GM21367 (cell line): Measurements from ENCODE around the gene CHST7.
"Not testable (repeated sequence)": the region's sequence is repeated elsewhere in the genome, so short reads cannot be mapped to it uniquely, and the experiment has no call there.

Experiments
- ATAC-seq: cut with Tn5 transposase; IDR thresholded peaks from one replicate; pipeline ENCODE4 v1.9.1; 2021; ENCODE audit not compliant: unreplicated experiment

Gene CHST7, protein sequence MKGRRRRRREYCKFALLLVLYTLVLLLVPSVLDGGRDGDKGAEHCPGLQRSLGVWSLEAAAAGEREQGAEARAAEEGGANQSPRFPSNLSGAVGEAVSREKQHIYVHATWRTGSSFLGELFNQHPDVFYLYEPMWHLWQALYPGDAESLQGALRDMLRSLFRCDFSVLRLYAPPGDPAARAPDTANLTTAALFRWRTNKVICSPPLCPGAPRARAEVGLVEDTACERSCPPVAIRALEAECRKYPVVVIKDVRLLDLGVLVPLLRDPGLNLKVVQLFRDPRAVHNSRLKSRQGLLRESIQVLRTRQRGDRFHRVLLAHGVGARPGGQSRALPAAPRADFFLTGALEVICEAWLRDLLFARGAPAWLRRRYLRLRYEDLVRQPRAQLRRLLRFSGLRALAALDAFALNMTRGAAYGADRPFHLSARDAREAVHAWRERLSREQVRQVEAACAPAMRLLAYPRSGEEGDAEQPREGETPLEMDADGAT

DNA sequence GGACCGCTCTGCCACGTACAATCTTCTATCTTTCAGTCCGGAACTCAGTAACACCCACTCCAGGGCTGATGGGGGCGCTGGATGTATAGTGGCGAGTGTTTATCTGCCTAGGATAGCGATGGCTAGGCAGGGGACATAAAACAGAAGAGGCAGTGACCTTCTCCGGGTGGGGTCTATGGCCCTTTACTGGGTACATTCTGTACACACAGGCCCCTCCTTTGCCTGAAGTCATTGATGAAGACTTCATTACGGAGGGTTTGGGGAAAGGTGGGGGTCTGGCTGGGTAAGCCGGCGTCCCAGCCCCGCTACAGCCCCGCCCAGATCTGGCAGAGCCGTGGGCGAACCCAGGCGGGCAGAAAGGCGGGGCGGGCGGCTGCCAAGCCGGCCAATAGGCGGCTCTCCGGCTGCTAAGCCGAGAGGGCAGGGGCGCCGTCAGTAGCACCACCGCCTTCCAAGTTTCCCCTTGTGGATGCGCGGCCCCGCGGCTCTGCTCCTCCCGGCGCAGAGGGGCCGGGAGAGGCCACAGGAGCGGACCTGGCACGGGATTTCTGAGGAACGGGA, at the start of gene CHST7:
TSS of gene CHST7 (plus strand) at position 435 of the 561 bp plus-strand sequence. CDS start 167 bp downstream, outside the sequence.
- ATAC-seq, result peak; percentile 34

DNA sequence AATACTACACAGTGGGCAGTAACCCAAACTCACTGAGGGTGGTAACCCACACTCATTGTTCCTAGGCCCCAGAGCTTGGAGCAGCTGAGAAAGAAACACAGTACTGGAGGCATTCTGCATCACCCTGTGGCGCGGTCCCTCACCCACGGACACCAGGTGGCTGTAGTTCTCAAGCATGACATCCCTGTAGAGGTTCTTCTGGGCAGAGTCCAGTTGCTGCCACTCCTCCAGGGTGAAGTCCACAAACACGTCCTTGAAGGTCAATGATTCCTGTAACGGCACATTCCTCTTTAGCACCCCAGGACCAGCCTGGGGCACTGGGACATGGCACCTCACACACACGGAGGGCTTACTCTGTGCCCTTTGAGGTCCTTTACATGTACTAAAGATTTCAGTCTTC, 44.9 kb upstream of the CHST7 start:
- not testable (repeated sequence) for ATAC-seq

DNA sequence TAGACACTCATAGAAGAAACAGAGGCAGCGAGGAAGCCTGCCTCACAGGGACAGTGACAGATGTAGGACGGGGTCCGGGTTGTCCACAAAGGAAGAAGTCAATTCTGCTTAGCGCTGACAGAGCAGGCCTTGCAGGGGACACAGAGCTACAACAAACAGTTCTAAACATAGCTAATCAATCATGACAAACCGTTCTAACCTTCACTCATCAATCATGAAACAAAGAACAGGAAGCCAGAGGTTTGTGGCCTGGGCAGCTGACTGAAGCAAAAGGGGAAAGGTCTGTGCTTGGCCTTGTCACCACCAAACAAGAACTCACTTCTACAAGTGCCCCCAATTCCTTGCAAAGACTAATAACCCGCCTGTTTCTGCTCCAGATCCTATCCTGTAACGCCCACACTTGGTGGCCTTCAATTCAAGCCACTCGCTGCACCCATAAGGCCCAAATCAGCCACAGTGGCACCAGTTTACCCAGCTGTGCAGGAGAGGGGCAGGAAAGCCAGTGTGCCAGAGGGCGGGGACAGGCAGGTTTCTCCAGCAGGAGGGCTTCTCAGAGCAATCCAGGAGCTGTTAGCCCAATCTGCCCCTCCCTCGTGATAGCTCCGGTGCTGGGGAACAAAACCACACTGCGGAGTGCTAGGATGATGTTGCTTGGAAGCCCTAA, 43.7 kb upstream of the CHST7 start:
- not testable (repeated sequence) for ATAC-seq

DNA sequence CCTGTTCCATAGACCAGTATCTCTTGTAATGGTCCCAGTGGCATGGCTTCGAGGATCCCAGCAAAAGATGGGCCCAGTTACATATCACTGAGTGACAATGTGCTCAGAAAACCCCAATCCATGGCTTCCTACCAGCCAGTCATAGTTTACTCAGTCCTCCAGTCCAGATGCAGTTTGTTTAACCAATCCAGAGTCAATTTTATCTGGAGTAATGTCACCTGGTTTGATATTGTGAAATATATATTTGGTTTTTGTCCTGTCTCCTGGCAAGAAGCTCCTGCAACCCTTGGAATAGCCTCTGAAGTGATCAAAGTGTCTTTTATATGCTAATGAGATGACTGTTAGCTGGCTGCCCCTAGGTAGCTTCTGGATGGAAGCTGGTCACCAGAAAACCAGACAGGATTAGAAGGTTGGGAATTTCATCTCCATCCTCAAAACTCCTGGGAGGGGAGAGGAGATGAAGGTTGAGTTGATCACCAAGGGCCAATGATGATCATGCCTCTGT, 43.1 kb upstream of the CHST7 start:
- ATAC-seq, result not testable (repeated sequence)

DNA sequence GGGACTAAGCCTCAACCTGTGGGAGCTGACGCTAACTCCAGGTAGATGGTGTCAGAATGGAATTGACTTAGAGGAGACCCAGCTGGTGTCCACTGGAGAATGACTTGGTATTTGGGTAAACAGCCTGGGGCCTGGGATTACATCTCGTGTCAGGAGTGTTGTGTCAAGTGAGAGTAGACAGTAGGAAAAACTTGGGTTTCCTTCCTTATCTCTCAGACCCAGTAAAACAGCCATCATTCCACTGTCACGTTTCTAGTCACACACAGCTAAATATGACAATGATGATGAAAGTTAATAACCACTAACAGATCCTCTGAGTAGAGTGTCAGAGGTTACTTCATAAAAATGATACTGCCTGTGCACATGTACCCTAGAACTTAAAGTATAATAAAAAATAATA, 42.1 kb upstream of the CHST7 start:
- ATAC-seq, result no peak

DNA sequence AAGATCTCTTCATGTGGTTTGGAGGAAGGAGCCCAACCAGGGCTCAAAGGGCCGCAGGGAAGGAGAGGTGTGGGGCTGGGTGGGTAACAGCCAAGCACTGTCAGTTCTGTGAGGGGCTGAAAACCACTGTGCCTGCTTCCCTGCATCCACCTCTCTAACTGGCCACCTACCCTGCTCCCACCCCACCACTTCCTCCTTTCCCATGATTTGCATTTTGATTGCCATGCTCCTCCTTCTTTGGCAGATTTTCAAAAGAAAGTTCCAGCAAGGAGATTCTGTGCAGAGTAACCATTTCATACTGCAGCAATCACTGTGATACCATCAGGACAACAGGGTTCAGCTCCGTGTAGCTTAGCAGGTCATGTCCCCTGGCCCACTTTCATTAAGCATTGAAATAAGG, 30.1 kb upstream of the CHST7 start:
- ATAC-seq, result no peak

DNA sequence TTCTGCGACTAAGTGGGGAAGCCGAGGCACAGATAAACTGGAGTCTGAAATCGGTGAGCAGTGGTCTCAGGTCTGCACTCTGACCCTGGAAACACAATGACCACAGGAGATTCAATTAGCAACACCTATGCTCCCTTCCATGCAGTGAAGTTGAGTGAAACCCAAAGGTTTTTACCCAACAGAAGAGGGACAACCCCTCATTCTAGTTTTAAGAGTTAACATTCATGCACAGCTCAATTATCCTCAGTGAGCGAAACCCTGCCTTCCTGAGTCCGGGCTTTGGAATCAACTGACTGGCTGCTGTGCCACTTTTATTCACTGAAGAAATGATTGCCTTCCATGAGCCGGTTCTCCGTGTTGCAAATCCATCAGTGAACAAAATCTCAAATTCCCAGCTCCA, 29.0 kb upstream of the CHST7 start:
- ATAC-seq, result not testable (repeated sequence)

DNA sequence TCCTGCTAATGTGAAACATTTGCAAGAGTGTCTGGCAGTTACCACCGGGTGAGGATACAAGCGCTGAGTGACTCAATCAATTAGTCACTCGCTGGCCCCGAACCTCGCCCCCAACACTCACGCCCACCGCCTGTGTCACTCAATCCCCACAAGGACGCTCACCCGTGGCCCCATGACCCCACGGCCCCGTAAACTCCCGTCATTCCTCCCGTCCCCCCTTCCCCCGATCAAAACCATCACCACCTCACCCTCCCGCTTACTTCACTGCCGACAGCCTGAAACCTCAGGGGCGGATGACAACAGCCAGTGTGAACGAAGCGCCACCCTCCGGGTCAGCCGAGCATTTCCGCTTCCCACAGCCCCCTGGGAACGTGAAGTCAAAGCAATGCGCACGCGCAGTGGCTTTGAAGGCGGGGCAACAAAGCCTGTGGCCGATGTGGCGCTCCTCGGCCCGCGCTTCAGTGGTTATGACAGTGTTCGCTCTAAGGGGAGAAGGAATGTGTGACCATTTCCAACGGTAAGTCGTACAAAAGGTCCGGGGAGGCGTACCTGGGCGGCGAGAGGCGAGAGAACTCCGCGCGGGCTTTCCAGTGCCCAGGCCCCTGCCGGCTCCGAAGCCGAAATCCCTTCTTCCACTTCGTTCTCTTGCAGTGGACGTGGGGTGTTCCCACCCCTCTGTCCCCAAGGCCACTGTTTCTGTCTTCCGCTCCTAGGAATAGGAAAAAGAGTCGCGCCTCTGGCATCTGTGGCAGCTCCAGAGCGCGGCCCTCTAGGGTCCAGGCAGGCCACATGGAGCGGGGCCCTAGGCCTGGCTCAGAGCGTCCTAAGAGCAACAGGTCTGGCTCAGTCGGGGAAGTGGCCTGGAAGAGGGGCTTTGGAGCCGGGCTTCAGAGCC, 28.2 kb upstream of the CHST7 start, which contains the start of gene ZNF674:
TSS of gene ZNF674 (minus strand) at position 311 of the 895 bp plus-strand sequence. CDS start 3,334 bp downstream, outside the sequence.
- ATAC-seq, result peak; percentile 81

DNA sequence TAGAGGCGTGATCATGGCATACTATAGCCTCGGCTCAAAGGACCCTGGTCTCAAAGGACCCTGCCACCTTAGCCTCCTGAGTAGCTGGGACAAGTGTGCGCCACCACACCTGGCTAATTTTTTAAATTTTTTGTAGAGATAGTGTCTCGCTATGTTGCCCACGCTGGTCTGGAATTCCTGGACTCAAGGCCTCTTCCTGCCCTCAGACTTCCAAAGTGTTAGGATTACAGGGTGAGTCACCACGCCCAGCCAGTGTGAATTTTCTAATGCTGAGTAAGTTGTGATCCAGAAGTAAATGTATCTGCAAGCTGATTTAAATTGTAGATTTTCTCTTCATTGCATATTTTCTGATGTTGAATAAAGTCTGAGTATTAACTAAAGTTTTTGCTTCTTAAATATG, 25.7 kb upstream of the CHST7 start:
- ATAC-seq, result no peak

DNA sequence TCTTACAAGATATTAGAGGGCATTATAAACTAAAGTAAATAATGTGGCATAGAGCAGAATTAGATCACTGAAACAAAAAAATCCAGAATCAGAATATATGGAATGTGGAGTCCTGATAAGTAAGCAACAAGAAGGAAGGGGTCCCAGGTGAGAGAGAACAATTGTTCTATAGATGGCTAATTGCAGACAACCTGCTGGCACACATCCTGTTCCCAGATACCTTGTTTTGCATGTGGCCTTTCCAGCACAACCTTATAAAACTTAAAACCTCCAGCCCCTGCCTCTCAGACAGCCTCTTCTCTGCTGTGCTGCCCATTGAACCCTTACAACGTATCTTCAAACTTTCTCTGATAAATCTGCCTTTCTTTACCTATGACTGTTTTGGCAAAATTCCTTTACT, 23.7 kb upstream of the CHST7 start:
- no peak for ATAC-seq

DNA sequence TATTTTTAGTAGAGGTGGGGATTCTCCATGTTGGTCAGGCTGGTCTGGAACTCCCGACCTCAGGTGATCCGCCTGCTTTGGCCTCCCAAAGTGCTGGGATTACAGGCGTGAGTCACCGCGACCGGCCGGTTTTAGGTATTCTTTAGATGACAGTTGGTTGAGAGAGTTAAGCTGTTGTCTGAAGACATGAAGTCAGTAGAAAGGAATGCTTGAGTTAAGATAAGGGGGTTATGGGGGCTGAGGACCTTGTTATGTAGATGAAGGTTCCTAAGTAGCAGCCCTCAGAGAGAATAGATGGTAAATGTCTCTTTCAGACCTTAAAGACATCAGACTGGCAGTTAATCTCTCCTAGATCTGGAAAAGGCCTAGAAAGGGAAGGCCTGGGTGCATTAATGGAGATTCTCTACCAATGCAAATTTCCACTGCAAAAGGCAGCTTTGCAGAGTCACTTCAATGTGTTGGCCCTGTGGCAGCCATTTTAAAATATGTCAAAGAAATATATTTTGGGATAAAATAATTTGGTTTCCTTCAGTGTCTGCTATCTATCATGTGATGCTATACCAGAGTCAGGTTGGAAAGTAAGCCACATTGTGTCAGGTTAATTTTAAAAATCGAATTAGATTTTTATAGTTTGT, 22.0 kb upstream of the CHST7 start:
- no peak for ATAC-seq

DNA sequence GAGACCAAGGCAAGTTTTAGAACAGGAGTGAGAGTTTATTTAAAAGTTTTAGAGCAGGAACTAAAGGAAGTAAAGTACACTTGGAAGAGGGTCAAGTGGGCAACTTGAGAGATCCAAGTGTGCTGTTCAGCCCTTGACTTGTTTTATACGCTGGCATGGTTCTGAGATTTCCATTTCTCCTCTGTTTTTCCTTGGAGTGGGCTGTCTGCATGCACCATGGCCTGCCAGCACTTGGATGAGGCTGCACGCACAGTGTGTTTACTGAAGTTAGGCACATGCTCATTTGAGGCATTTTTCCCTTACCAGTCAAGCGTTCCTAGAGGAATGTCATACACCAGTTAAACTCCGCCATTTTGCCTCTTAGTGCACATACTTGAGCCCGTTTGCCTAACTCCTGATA, 19.6 kb upstream of the CHST7 start:
- ATAC-seq, result no peak

DNA sequence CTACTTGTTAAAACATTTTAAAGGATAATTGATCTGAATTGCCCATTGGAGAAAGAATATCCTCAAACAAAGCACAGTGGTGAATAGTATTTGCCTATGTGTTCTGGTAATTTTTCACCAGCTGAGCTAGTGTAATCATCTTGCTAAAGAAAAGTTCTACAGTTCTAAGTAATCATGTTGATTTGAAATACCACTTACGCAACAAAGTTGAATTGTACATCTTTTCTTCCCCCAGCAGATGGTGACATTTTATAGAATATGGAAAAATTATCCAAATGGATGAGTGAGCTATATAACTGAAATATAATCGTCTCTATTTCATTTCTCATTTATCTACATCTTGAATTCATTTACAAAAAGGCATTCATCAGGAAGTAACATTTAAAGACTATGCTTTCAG, 18.6 kb upstream of the CHST7 start:
- ATAC-seq, result no peak

DNA sequence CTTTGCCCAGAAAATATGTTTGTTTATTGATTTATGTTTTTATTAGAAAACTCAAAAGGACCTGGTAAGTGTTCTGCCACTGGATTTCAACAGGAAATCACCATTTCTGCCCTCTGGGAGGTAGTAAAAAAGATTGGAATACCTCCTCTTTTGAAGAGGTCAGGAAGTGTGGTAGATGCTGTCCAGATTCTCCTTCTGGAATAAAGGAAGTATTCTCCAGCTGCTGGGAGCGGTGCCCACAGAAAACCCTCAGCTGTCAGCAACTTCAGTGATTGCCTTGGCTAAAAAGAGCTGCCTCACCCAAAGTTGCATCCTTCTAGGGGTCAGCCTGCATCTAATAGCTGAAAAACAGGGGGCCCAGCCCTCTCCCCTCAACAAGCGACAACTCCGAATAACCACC, 14.5 kb upstream of the CHST7 start:
- ATAC-seq, result no peak

DNA sequence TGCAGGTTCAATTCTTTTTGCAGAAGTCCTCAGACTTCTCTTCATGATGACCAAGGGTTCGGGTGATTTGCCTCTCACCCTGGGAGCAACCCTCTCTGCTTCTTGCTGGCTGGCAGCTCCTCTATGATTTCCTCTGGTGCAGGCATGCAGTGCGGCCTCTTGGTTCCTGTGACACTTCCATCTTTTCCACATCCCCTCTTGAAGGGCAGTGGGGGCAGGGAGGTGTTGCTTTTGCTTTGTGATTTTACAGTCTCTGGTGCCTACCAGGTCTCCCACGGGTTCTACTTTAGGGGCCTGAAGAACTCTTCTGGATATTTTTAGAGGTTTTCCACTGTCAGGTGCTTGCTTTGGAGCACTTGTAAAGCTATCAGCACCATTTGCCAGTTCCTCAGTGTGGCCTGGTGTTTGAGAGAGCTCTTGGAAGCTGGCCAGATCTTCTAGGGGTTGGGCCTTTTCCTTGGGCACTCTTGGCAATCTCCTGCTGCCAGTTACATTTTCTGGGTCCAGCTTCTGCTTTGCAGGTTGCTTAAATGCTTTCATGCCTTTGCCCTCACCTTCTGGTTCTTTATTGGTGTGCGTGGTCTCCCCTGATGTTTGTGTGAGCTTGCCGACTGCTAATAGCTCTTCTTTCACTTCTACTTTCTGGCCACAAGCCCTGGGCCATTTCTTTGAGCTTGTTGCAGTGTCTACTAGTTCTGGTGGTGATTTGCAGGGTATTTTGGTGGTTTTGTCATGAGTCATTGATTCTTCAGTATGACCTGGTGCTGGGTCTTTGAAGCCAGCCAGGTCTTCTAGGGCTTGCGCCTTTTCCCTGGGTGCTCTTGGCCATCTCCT, 11.5 kb upstream of the CHST7 start:
- peak; percentile 95 for ATAC-seq

DNA sequence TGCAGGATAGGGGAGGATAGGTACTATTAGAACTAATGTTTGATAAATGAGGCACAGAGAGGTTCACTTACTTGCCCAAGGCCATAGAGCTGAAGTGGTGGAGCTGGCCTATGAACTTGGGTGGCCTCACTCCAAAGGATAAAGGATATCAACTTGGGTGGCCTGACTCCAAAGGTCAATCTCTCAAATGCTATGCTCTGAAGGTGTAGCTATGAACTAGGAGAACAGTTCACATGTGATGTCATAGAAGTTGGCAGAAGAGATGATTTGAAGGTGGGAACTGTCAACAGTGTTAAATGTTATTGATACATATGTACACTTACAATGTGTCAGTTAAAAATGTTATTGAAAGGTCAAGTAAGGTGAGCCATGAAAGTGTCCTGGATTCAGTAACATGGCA, 6.2 kb upstream of the CHST7 start:
- ATAC-seq, result no peak

DNA sequence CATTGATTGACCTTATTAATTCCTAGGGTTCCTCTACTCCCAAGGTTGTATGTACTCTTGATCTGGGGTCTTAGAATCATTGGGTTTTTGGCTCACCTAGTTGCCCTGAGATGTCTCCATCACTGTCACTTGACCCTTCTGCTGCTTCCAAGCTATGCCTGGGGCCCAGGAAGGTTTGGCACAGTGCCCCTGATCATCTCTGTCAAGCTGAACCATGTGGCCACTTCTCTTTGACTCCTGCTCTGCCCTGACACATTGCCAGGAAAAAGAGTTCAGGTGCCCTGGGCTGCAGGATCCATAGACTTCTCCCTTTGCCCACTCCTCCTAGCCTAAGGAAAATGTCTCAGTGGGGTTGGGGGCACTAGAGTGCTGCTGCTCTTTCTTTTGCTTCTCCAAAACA, 3.9 kb upstream of the CHST7 start:
- ATAC-seq, result no peak

DNA sequence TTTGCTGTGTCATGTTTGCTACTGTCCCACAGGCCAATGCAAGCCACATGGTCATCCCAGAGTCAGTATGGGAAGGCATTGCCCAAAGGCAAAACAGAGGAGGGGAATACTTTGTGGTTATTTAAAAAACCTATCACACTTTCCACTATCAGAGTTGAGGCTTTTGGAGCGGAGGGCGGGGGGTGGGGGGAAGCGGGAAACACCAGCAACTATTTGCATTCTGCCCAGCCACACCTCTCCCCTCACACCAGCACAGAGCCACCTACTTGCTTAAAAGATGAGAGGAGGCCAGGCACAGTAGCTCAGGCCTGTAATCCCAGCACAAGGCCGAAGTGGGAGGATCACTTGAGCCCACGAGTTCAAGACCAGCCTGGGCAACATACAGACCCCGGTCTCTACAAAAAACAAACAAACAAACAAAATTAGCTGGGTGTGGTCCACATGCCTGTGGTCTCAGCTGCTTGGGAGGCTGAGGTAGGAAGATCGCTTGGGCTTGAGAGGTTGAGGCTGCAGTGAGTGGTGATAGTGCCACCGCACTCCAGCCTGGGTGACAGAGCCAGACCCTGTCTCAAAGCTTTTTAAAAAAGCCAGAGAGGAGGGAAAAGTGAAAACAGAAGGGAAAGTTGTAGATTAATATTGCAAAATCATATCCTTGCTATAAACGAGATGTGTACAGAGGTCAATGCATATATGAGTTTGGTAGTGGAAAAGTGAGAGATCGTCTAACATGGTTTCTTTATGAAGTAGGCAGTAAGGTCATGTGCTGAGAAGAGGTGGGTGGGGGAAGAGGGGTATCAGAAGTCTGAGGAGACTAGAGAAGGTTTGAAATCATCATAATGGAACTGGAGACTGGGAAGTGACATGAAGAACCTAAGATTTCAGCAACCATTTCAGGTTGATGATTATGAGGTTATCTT, 1.9 kb upstream of the CHST7 start:
- ATAC-seq, result no peak
